DOHH2 (cell line): Measurements from ENCODE around the gene OASL.

Experiments
- EZH2phosphoT487 ChIP-seq: fragments of 200-600 bp; sonication (generic); IDR thresholded peaks from 2 replicates; pipeline ENCODE4 v1.6.1; 2017; ENCODE audit warnings: borderline replicate concordance, mild to moderate bottlenecking, antibody characterized with exemption, low read length, moderate library complexity, mixed read lengths
- TF ChIP-seq, protein P1 (sequence below): fragments of 200-600 bp; sonication (generic); IDR thresholded peaks from one replicate; pipeline ENCODE4 v1.5.1; 2014; ENCODE audit warnings: antibody characterized with exemption, mild to moderate bottlenecking, low read depth, low read length; ENCODE audit not compliant: poor library complexity, severe bottlenecking

DNA sequence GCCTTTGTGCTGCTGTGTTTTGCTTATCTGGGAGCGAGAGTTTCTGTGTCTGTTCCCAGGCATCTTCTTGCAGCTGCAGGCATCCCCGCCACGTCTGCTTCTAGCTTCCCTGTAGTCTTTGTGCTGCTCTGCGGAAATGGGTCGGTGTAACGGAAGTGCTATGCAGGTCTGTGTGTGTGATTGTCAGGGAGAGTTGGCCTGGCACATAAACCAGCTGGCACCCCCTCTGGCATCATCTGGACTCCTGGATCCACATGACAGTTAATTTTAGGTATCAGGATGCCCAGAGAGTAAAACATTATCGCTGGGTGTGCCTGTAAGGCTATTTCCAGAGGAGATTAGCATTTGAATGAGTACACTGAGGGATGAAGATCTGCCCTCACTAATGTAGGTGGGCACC is 9.4 kb upstream of the OASL start:
- no peak for TF ChIP-seq EZH2phosphoT487
- TF ChIP-seq, protein P1, sequence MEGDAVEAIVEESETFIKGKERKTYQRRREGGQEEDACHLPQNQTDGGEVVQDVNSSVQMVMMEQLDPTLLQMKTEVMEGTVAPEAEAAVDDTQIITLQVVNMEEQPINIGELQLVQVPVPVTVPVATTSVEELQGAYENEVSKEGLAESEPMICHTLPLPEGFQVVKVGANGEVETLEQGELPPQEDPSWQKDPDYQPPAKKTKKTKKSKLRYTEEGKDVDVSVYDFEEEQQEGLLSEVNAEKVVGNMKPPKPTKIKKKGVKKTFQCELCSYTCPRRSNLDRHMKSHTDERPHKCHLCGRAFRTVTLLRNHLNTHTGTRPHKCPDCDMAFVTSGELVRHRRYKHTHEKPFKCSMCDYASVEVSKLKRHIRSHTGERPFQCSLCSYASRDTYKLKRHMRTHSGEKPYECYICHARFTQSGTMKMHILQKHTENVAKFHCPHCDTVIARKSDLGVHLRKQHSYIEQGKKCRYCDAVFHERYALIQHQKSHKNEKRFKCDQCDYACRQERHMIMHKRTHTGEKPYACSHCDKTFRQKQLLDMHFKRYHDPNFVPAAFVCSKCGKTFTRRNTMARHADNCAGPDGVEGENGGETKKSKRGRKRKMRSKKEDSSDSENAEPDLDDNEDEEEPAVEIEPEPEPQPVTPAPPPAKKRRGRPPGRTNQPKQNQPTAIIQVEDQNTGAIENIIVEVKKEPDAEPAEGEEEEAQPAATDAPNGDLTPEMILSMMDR, result no peak
